MG63 (cell line): Measurements from ENCODE around the gene RBL1. TPM values are rescaled to one million over a fixed set of nuclear protein-coding genes. Genes with fewer than 3 reads are reported as not detected.

ENCODE experiments used
- total RNA-seq: library from RNA; depleted of rRNA; stranded (reverse); fragments of >200 nt; shearing (Covaris generic); gene quantifications from 2 replicates; pipeline ENCODE4 v1.2.3, GENCODE V29; 2014; ENCODE audit warnings: low replicate concordance; rRNA removed

RBL1 gene
- total RNA-seq, 1 experiment from 2014 or later, result 11.1 TPM

Other genes with a start within 250 kb of the RBL1 start
- gene TLDC2, start 219.9 kb downstream of the RBL1 start, total RNA-seq, result not detected in 2 replicates
- 13.6 and 26.3 TPM in 2 replicates for gene SAMHD1, start 144.3 kb downstream of the RBL1 start, total RNA-seq
- 359 and 488 TPM in 2 replicates for gene RPN2, start 83.3 kb upstream of the RBL1 start, total RNA-seq
- 0.63 TPM in 1 of 2 replicates, not detected in the other for gene MROH8, start 83.6 kb upstream of the RBL1 start, total RNA-seq
- gene GHRH, start 165.8 kb upstream of the RBL1 start, total RNA-seq, result not detected in 2 replicates
- 72.7 and 107 TPM in 2 replicates for gene MANBAL, start 193.7 kb upstream of the RBL1 start, total RNA-seq